Psoas muscle (tissue), 8 donors: ENCODE measurements around the gene DPEP1. TPM values are rescaled to one million over a fixed set of nuclear protein-coding genes. Genes with fewer than 3 reads are reported as not detected.

Experiments
- ATAC-seq, 4 donors: fragments of 200-7000 bp; cut with Tn5 transposase; one replicate each; pipeline ENCODE4 v1.9.1; 2020; ENCODE audit warnings: moderate library complexity in 3 of 4, mild to moderate bottlenecking in 2 of 4
- DNase-seq, 2 donors: peaks; one replicate each; pipeline ENCODE4 v3.0.0-alpha.2; 2020
- H3K27ac ChIP-seq: fragments of 200-600 bp; one replicate; pipeline ENCODE4 v1.8.0; 2022
- H3K27me3 ChIP-seq, 3 donors: fragments of 200-600 bp in 1 of 3; one replicate each; pipeline versions ENCODE4 v1.6.1 to v1.8.0; 2013 to 2022; ENCODE audit warnings: low read length in 2 of 3, mild to moderate bottlenecking in 2 of 3, moderate library complexity in 1 of 3; ENCODE audit not compliant: insufficient read depth in 3 of 3
- H3K36me3 ChIP-seq, 2 donors: fragments of 200-600 bp in 1 of 2; one replicate each; pipeline versions ENCODE4 v1.6.1 to v1.8.0; 2013 to 2022; ENCODE audit warnings: low read depth in 1 of 2, mild to moderate bottlenecking in 1 of 2, moderate library complexity in 1 of 2; ENCODE audit not compliant: insufficient read depth in 1 of 2
- H3K4me1 ChIP-seq: fragments of 200-600 bp; one replicate; pipeline ENCODE4 v1.8.0; 2022
- H3K4me3 ChIP-seq: fragments of 200-600 bp; one replicate; pipeline ENCODE4 v1.8.0; 2022; ENCODE audit warnings: mild to moderate bottlenecking
- H3K9me3 ChIP-seq: fragments of 200-600 bp; one replicate; pipeline ENCODE4 v1.8.0; 2022
- WGBS, 3 donors: extraction: QIAGEN DNeasy Blood & Tissue Kit; methylation state at CpG; one replicate each; pipeline versions ENCODE4 v1.1.6 to v1.1.7; 2013; 5-methylcytosine and 5-hydroxymethylcytosine counted together
- intact Hi-C, 2 donors: fragments of 100-400 bp; cut with DNase I; formaldehyde crosslinking; loops; one replicate each; pipeline versions ENCODE4 v1.11.0 to v1.14.2; 2022
- polyA plus RNA-seq, 3 donors: library from polyadenylated mRNA; stranded (reverse); fragments of 200-250 nt; gene quantifications; one replicate each; pipeline ENCODE4 v1.2.3, GENCODE V29; 2013
- total RNA-seq, 4 donors: library from RNA; stranded (reverse); fragmentation: NEBNext Ultra II Directional in 2 of 4; extraction: Animal tissue kit (Norgen Biotek cat#: 25700) in 2 of 4; gene quantifications; one replicate each; pipeline versions ENCODE4 v1.2.1 to v1.2.4, GENCODE V29; 2021 to 2023
- TF ChIP-seq, protein P1 (sequence below): fragments of 200-600 bp; IDR thresholded peaks from one replicate; pipeline ENCODE4 v1.8.0; 2022; ENCODE audit warnings: antibody characterized with exemption
- donor health status: healthy with polysubstance abuse.
- donor health status: DM: no; HTN: no; CAD: no; lungs with moderate emphysema.
- donor health status: Bipolar disorder and iron deficiency.
- donor health status: healthy.
- donor health status: DM: yes; HTN: yes; CAD: no.
- donor health status: DM: no; HTN: no; CAD: no.
- donor health status: DM: no; HTN: no; CAD: no.
- donor health status: DM: yes; HTN: yes; CAD: no.

The DPEP1 gene
- total and polyA plus RNA-seq, 7 donors = 0.04 to 0.16 TPM; not detected in 5

DNA sequence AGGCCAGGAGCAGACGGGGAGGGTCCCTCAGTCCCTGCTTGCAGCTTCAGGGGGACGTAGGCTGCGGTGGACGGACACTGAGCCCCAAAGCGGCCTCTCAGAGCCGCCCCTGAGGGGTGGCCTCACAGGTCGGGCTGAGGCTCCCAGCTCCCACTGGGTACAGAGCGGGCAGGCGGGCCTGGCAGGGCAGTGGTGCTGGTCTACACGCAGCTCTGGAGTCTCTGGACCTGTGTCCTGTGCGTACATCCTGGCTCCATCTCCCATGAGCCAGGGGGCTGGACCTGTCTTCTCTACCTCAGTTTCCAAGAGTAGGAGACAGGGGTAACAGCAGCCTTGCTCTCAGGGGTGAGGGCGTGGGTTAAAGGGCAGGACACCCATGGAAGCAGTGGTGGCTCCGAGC lies 1.7 kb downstream of the DPEP1 start:
- WGBS, 3 donors = 81 to 91% (median 86%) methylated on average over 12 to 13 of the region's 13 CpGs
- Histone ChIP-seq H3K4me1 (no peaks in the 10 kb centered on the region), H3K4me3 (no peak overlapping the region), H3K36me3 (no peaks in the 10 kb centered on the region), H3K27me3 (peaks cover 0 to 27% (median 9%) of the 10 kb centered on the region in 3 donors), H3K27ac (no peak overlapping the region), H3K9me3 (no peaks in the 10 kb centered on the region)
- intact Hi-C loops = no loop called here
- DNase-seq (no peak), ATAC-seq (no peak)
- TF ChIP-seq, protein P1, sequence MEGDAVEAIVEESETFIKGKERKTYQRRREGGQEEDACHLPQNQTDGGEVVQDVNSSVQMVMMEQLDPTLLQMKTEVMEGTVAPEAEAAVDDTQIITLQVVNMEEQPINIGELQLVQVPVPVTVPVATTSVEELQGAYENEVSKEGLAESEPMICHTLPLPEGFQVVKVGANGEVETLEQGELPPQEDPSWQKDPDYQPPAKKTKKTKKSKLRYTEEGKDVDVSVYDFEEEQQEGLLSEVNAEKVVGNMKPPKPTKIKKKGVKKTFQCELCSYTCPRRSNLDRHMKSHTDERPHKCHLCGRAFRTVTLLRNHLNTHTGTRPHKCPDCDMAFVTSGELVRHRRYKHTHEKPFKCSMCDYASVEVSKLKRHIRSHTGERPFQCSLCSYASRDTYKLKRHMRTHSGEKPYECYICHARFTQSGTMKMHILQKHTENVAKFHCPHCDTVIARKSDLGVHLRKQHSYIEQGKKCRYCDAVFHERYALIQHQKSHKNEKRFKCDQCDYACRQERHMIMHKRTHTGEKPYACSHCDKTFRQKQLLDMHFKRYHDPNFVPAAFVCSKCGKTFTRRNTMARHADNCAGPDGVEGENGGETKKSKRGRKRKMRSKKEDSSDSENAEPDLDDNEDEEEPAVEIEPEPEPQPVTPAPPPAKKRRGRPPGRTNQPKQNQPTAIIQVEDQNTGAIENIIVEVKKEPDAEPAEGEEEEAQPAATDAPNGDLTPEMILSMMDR = no peak

DNA sequence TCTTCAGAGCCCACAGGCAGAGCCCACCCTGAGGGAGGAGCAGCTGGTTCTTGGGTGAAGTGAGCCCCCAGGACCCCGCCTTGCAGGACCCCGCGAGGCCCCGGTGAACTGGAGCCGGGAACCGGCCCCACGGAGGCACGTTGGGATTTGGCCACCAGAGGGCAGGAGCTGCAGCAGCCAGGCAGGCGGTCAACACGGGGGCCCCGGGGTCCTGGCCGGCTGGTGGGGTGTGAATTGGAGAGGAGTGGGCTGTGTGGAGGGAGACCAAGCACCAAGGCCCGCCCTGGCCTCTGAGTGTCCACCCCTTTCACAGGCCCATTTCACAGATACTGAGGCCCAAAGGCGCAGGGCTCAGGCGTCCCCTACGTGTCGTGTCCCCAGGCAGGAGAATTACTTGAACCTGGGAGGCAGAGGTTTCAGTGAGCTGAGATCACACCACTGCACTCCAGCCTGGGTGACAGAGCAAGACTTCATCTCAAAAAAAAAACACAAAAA lies 2.2 kb downstream of the DPEP1 start:
- TF ChIP-seq, protein P1 = peak; percentile 48
- Histone ChIP-seq H3K27me3 (peaks cover 0 to 31% (median 11%) of the 10 kb centered on the region in 3 donors), H3K4me1 (no peaks in the 10 kb centered on the region), H3K36me3 (no peaks in the 10 kb centered on the region), H3K9me3 (no peaks in the 10 kb centered on the region), H3K27ac (no peak overlapping the region), H3K4me3 (no peak overlapping the region)
- intact Hi-C loops = no loop called here
- no peak for ATAC-seq
- WGBS, 3 donors = 24 to 33% (median 28%) methylated on average over 15 to 17 of the region's 17 CpGs
- DNase-seq = no peak

DNA sequence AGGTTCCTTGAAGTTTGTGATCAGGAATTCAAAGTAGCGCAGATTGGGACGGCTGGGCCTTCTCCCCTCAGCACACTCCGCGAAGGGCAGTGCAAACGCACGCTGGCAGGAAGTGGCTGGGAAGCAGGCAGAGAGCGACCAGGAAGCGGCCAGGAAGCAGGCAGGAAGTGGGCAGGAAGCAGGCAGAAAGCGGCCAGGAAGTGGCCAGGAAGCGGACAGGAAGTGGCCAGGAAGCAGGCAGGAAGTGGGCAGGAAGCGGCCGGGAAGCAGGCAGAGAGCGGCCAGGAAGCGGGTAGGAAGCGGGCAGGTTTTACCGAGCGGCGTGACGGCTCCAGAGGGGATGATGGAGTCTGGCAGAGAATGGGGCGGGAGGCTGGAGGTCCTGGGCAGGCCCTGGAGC lies 3.2 kb downstream of the DPEP1 start:
- H3K27me3 ChIP-seq = peaks cover 0 to 29% (median 13%) of the 10 kb centered on the region in 3 donors
- ATAC-seq (no peak), DNase-seq (no peak)
- TF ChIP-seq, protein P1 = no peak
- H3K9me3 ChIP-seq = no peaks in the 10 kb centered on the region
- intact Hi-C loops = no loop called here
- H3K27ac ChIP-seq = no peak overlapping the region
- 68 to 69% (median 69%) methylated on average over 20 of the region's 20 CpGs for WGBS, 3 donors
- no peaks in the 10 kb centered on the region for H3K4me1 ChIP-seq
- H3K4me3 ChIP-seq = no peak overlapping the region
- H3K36me3 ChIP-seq = no peaks in the 10 kb centered on the region

DNA sequence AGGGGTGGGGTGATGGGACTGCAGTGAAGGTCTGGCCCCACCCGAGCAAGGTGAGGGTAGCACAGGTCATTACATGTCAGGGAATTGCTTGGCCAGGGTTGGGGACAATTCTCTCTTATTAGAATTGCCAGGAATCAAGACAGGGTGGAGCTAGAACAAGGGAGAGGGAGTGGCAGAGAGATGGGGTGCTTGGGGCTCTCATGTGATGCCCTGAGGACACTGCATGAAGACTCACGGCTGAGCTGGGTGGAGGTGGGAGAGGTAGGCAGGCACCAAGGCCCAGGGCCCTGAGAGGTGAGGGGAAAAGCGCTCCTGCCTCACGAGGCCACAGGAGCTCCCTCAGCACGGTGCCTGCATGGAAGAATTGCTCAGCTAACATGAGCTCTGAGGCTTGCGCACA lies 3.6 kb downstream of the DPEP1 start:
- Histone ChIP-seq H3K4me3 (no peak overlapping the region), H3K4me1 (no peaks in the 10 kb centered on the region), H3K36me3 (no peaks in the 10 kb centered on the region), H3K9me3 (no peaks in the 10 kb centered on the region), H3K27ac (no peak overlapping the region), H3K27me3 (peaks cover 0 to 29% (median 13%) of the 10 kb centered on the region in 3 donors)
- DNase-seq = no peak
- intact Hi-C loops = no loop called here
- WGBS, 3 donors = 53 to 59% (median 54%) methylated on average over 5 to 6 of the region's 6 CpGs
- TF ChIP-seq, protein P1 = no peak
- no peak for ATAC-seq
